ENCODE data around the gene MGAT5B. TPM values are rescaled to one million over a fixed set of nuclear protein-coding genes. Genes with fewer than 3 reads are reported as not detected.
"Not testable (repeated sequence)": the region's sequence is repeated elsewhere in the genome, so short reads cannot be mapped to it uniquely, and the experiment has no call there.

Gene MGAT5B
- polyA plus RNA-seq, 1 experiment: 0.58 TPM

- no peak for TF ChIP-seq CTCF (IDR thresholded peaks at IDR 0.05; ENCODE audit: insufficient read depth, low read depth, low read length)
- no peak for DNase-seq (ENCODE audit: low read depth)
- Histone ChIP-seq H3K27me3 (ENCODE audit: control insufficient read depth, insufficient read depth, low read length) (peaks cover 6% of the 10 kb centered on the region), H3K4me3 (ENCODE audit: low read depth, low read length) (no peak overlapping the region), H3K36me3 (ENCODE audit: control insufficient read depth, insufficient read depth, low read length) (no peaks in the 10 kb centered on the region)
- CTCF ChIA-PET: interaction anchor here (1.4 kb wide), 1 partner anchor 222 kb away, joined by 4 read pairs; no protein-coding TSS in a partner anchor
- POLR2A ChIA-PET: no interaction called here
These were observed 33.3 kb upstream of the MGAT5B start for GRCh38 chr17:76834870-76835269.

- TF ChIP-seq CTCF (IDR thresholded peaks at IDR 0.05; ENCODE audit: insufficient read depth, low read depth, low read length): no peak
- POLR2A ChIA-PET: no interaction called here
- DNase-seq (ENCODE audit: low read depth): no peak
- CTCF ChIA-PET: no interaction called here
- no peaks in the 10 kb centered on the region for H3K36me3 ChIP-seq (ENCODE audit: control insufficient read depth, insufficient read depth, low read length)
- H3K27me3 ChIP-seq (ENCODE audit: control insufficient read depth, insufficient read depth, low read length): peaks cover 15% of the 10 kb centered on the region
- H3K4me3 ChIP-seq (ENCODE audit: low read depth, low read length): no peak overlapping the region
These were observed 27.8 kb upstream of the MGAT5B start for GRCh38 chr17:76840443-76840767.

GRCh38 chr17:76840884-76841775, 27.1 kb upstream of the MGAT5B start:
- Histone ChIP-seq H3K4me3 (ENCODE audit: low read depth, low read length) (no peak overlapping the region), H3K27me3 (ENCODE audit: control insufficient read depth, insufficient read depth, low read length) (peaks cover 17% of the 10 kb centered on the region), H3K36me3 (ENCODE audit: control insufficient read depth, insufficient read depth, low read length) (no peaks in the 10 kb centered on the region)
- no peak for DNase-seq (ENCODE audit: low read depth)
- ChIA-PET POLR2A (no interaction called here), CTCF (interaction anchor here (0.6 to 2.4 kb wide), 3 partner anchors 27 to 426 kb away, joined by 3 to 6 read pairs (median 3); partner anchors contain the start of gene MGAT5B)
- no peak for TF ChIP-seq CTCF (IDR thresholded peaks at IDR 0.05; ENCODE audit: insufficient read depth, low read depth, low read length)

GRCh38 chr17:76841776-76842405, 26.3 kb upstream of the MGAT5B start:
- POLR2A ChIA-PET: no interaction called here
- DNase-seq (ENCODE audit: low read depth): no peak
- no peak for TF ChIP-seq CTCF (IDR thresholded peaks at IDR 0.05; ENCODE audit: insufficient read depth, low read depth, low read length)
- Histone ChIP-seq H3K36me3 (ENCODE audit: control insufficient read depth, insufficient read depth, low read length) (no peaks in the 10 kb centered on the region), H3K27me3 (ENCODE audit: control insufficient read depth, insufficient read depth, low read length) (peaks cover 17% of the 10 kb centered on the region), H3K4me3 (ENCODE audit: low read depth, low read length) (no peak overlapping the region)
- CTCF ChIA-PET: interaction anchor here (0.6 to 2.4 kb wide), 3 partner anchors 26 to 425 kb away, joined by 3 to 6 read pairs (median 3); partner anchors contain the start of gene MGAT5B

- POLR2A ChIA-PET; H3K36me3 ChIP-seq (ENCODE audit: control insufficient read depth, insufficient read depth, low read length); H3K4me3 ChIP-seq (ENCODE audit: low read depth, low read length); DNase-seq (ENCODE audit: low read depth): not testable (repeated sequence)
- CTCF ChIA-PET: interaction anchor here (2.4 kb wide), 1 partner anchor 25 kb away, joined by 6 read pairs; the partner anchor contains the start of gene MGAT5B
- H3K27me3 ChIP-seq (ENCODE audit: control insufficient read depth, insufficient read depth, low read length): peaks cover 17% of the 10 kb centered on the region
These were observed 25.1 kb upstream of the MGAT5B start for GRCh38 chr17:76843068-76843467.
